ENCODE measurements around the gene ERICH3.

DNA sequence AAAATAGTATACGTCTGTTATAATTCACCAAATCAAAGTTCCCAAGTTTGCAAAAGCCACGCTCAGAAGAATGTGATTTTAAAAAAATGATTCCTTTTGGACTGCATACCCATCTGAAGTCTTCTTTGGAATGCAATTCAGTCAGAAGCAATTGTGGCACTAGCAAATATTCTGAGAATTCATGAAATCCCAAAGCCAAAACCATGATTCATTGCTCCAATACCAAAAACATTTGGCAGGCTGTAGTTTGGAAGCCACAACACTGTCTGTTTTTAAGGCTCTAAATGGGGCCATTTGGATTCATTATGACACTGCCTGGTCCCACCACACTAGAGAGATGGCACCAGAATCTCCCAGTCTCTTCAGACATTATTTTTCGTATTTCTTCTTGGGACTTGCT lies 139.4 kb downstream of the ERICH3 start:
- TF ChIP-seq, protein P1, sequence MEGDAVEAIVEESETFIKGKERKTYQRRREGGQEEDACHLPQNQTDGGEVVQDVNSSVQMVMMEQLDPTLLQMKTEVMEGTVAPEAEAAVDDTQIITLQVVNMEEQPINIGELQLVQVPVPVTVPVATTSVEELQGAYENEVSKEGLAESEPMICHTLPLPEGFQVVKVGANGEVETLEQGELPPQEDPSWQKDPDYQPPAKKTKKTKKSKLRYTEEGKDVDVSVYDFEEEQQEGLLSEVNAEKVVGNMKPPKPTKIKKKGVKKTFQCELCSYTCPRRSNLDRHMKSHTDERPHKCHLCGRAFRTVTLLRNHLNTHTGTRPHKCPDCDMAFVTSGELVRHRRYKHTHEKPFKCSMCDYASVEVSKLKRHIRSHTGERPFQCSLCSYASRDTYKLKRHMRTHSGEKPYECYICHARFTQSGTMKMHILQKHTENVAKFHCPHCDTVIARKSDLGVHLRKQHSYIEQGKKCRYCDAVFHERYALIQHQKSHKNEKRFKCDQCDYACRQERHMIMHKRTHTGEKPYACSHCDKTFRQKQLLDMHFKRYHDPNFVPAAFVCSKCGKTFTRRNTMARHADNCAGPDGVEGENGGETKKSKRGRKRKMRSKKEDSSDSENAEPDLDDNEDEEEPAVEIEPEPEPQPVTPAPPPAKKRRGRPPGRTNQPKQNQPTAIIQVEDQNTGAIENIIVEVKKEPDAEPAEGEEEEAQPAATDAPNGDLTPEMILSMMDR (IDR thresholded peaks at IDR 0.05; ENCODE audit: poor library complexity, severe bottlenecking): no peak
- no peak for TF ChIP-seq RAD21 (conservative IDR thresholded peaks at IDR 0.05)

All from neural cell (in vitro differentiated cells).